ENCODE results near the gene LTO1. TPM values are rescaled to one million over a fixed set of nuclear protein-coding genes. Genes with fewer than 3 reads are reported as not detected.

Gene LTO1
- total RNA-seq, 1 donor from 2014 or later = 21.4 TPM

- Mint-ChIP-seq H3K36me3 (ENCODE audit: unreplicated experiment) (peaks cover 30% of the 10 kb centered on the region), H3K4me3 (ENCODE audit: unreplicated experiment) (no peak overlapping the region), H3K9me3 (ENCODE audit: unreplicated experiment) (no peaks in the 10 kb centered on the region), H3K27me3 (ENCODE audit: unreplicated experiment) (no peaks in the 10 kb centered on the region), H3K27ac (ENCODE audit: unreplicated experiment) (no peak overlapping the region), H3K4me1 (ENCODE audit: unreplicated experiment) (peaks cover 10% of the 10 kb centered on the region)
- TF ChIP-seq CTCF (IDR thresholded peaks at IDR 0.05) = no peak
- DNase-seq (ENCODE audit: extremely low spot score, unreplicated experiment) = no peak
These were observed 8.9 kb downstream of the LTO1 start for GRCh38 chr11:69666261-69666660.

- no peaks in the 10 kb centered on the region for H3K27me3 Mint-ChIP-seq (ENCODE audit: unreplicated experiment)
- DNase-seq (ENCODE audit: extremely low spot score, unreplicated experiment) = no peak
- peaks cover 30% of the 10 kb centered on the region for H3K36me3 Mint-ChIP-seq (ENCODE audit: unreplicated experiment)
- no peaks in the 10 kb centered on the region for H3K9me3 Mint-ChIP-seq (ENCODE audit: unreplicated experiment)
- peaks cover 9% of the 10 kb centered on the region for H3K4me1 Mint-ChIP-seq (ENCODE audit: unreplicated experiment)
- no peak overlapping the region for H3K4me3 Mint-ChIP-seq (ENCODE audit: unreplicated experiment)
- TF ChIP-seq CTCF (IDR thresholded peaks at IDR 0.05) = no peak
- H3K27ac Mint-ChIP-seq (ENCODE audit: unreplicated experiment) = no peak overlapping the region
These were observed 9.5 kb downstream of the LTO1 start for GRCh38 chr11:69665669-69666068.

- no peak for TF ChIP-seq CTCF (IDR thresholded peaks at IDR 0.05)
These were observed 10.3 kb downstream of the LTO1 start for GRCh38 chr11:69664901-69665300.

GRCh38 chr11:69664103-69664775 is 10.9 kb downstream of the LTO1 start:
- no peak for DNase-seq (ENCODE audit: extremely low spot score, unreplicated experiment)
- Mint-ChIP-seq H3K27ac (ENCODE audit: unreplicated experiment) (no peak overlapping the region), H3K36me3 (ENCODE audit: unreplicated experiment) (peaks cover 20% of the 10 kb centered on the region), H3K9me3 (ENCODE audit: unreplicated experiment) (no peaks in the 10 kb centered on the region), H3K4me3 (ENCODE audit: unreplicated experiment) (no peak overlapping the region), H3K27me3 (ENCODE audit: unreplicated experiment) (no peaks in the 10 kb centered on the region), H3K4me1 (ENCODE audit: unreplicated experiment) (no peaks in the 10 kb centered on the region)
- TF ChIP-seq CTCF (IDR thresholded peaks at IDR 0.05) = no peak

More at GRCh38 chr11:69664901-69665300, 10.3 kb downstream of the LTO1 start:
- Mint-ChIP-seq H3K27me3 (ENCODE audit: unreplicated experiment) (no peaks in the 10 kb centered on the region), H3K27ac (ENCODE audit: unreplicated experiment) (no peak overlapping the region), H3K9me3 (ENCODE audit: unreplicated experiment) (no peaks in the 10 kb centered on the region), H3K4me3 (ENCODE audit: unreplicated experiment) (no peak overlapping the region), H3K36me3 (ENCODE audit: unreplicated experiment) (peaks cover 23% of the 10 kb centered on the region), H3K4me1 (ENCODE audit: unreplicated experiment) (peaks cover 2% of the 10 kb centered on the region)
- DNase-seq (ENCODE audit: extremely low spot score, unreplicated experiment) = no peak

- no peak for TF ChIP-seq CTCF (IDR thresholded peaks at IDR 0.05)
These were observed 11.8 kb downstream of the LTO1 start for GRCh38 chr11:69663326-69663725.

More at GRCh38 chr11:69663326-69663725, 11.8 kb downstream of the LTO1 start:
- no peaks in the 10 kb centered on the region for H3K9me3 Mint-ChIP-seq (ENCODE audit: unreplicated experiment)
- no peak overlapping the region for H3K4me3 Mint-ChIP-seq (ENCODE audit: unreplicated experiment)
- H3K27ac Mint-ChIP-seq (ENCODE audit: unreplicated experiment) = no peak overlapping the region
- no peaks in the 10 kb centered on the region for H3K4me1 Mint-ChIP-seq (ENCODE audit: unreplicated experiment)
- DNase-seq (ENCODE audit: extremely low spot score, unreplicated experiment) = no peak
- no peaks in the 10 kb centered on the region for H3K27me3 Mint-ChIP-seq (ENCODE audit: unreplicated experiment)
- H3K36me3 Mint-ChIP-seq (ENCODE audit: unreplicated experiment) = peaks cover 16% of the 10 kb centered on the region
